ENCODE measurements around the gene TNNT2. TPM values are rescaled to one million over a fixed set of nuclear protein-coding genes. Genes with fewer than 3 reads are reported as not detected.

Gene TNNT2
- total RNA-seq, 1 experiment from 2014 or later: not detected

DNA sequence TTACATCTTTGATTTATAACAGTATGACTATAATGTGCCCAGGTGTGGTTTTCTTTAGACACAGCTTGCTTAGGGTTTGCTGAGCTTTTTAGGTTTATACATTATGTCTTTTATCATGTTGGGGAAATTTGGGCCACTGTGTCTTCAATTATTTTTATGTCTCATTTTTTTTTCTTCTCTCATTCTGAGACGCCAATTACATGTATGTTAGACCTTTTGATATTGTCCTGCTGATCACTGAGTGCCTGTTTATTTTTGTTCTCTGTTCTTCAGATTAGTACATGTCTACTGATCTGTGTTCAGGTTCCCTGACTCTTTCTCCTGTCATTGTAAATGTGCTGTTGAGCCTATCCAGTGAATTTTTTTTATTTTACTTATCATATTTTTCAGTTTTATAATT lies 36.1 kb downstream of the TNNT2 start:
- TF ChIP-seq POLR2AphosphoS5 (IDR thresholded peaks at IDR 0.05; ENCODE audit: low read depth, low read length) (no peak), TCF7L2 (IDR thresholded peaks at IDR 0.05; ENCODE audit: low read depth, low read length) (no peak), SIN3A (IDR thresholded peaks at IDR 0.05; ENCODE audit: borderline replicate concordance, insufficient read depth, low read depth, low read length) (no peak)
- TF ChIP-seq, protein P1, sequence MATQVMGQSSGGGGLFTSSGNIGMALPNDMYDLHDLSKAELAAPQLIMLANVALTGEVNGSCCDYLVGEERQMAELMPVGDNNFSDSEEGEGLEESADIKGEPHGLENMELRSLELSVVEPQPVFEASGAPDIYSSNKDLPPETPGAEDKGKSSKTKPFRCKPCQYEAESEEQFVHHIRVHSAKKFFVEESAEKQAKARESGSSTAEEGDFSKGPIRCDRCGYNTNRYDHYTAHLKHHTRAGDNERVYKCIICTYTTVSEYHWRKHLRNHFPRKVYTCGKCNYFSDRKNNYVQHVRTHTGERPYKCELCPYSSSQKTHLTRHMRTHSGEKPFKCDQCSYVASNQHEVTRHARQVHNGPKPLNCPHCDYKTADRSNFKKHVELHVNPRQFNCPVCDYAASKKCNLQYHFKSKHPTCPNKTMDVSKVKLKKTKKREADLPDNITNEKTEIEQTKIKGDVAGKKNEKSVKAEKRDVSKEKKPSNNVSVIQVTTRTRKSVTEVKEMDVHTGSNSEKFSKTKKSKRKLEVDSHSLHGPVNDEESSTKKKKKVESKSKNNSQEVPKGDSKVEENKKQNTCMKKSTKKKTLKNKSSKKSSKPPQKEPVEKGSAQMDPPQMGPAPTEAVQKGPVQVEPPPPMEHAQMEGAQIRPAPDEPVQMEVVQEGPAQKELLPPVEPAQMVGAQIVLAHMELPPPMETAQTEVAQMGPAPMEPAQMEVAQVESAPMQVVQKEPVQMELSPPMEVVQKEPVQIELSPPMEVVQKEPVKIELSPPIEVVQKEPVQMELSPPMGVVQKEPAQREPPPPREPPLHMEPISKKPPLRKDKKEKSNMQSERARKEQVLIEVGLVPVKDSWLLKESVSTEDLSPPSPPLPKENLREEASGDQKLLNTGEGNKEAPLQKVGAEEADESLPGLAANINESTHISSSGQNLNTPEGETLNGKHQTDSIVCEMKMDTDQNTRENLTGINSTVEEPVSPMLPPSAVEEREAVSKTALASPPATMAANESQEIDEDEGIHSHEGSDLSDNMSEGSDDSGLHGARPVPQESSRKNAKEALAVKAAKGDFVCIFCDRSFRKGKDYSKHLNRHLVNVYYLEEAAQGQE (IDR thresholded peaks at IDR 0.05; ENCODE audit: insufficient read depth in 1 of 2, low read depth in 2 of 2, low read length in 1 of 2): no peak
- TF ChIP-seq, protein P2, sequence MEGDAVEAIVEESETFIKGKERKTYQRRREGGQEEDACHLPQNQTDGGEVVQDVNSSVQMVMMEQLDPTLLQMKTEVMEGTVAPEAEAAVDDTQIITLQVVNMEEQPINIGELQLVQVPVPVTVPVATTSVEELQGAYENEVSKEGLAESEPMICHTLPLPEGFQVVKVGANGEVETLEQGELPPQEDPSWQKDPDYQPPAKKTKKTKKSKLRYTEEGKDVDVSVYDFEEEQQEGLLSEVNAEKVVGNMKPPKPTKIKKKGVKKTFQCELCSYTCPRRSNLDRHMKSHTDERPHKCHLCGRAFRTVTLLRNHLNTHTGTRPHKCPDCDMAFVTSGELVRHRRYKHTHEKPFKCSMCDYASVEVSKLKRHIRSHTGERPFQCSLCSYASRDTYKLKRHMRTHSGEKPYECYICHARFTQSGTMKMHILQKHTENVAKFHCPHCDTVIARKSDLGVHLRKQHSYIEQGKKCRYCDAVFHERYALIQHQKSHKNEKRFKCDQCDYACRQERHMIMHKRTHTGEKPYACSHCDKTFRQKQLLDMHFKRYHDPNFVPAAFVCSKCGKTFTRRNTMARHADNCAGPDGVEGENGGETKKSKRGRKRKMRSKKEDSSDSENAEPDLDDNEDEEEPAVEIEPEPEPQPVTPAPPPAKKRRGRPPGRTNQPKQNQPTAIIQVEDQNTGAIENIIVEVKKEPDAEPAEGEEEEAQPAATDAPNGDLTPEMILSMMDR (IDR thresholded peaks at IDR 0.05): no peak
- BruUV-seq (replicated peaks): no TSS peak
- Histone ChIP-seq H3K27me3 (ENCODE audit: control insufficient read depth, insufficient read depth, low read length) (peaks cover 12% of the 10 kb centered on the region; the same call in 1 of the 2 replicates), H3K27ac (ENCODE audit: low read length) (no peak overlapping the region), H3K4me3 (ENCODE audit: low read depth in 2 of 2, low read length in 2 of 2) (no peak overlapping the region), H3K4me1 (ENCODE audit: control insufficient read depth, insufficient read depth, low read length) (no peaks in the 10 kb centered on the region), H3K36me3 (ENCODE audit: control insufficient read depth, insufficient read depth, low read length) (no peaks in the 10 kb centered on the region), H3K9me3 (ENCODE audit: control insufficient read depth, insufficient read depth, low read depth, low read length) (no peaks in the 10 kb centered on the region)
- CTCF ChIA-PET: no interaction called here
- POLR2A ChIA-PET: no interaction called here
- no peak for ATAC-seq
- intact Hi-C loops (cut with micrococcal nuclease; ENCODE audit: unreplicated experiment): no loop called here
- no peak for DNase-seq (ENCODE audit: low read depth, low spot score)
- in situ Hi-C loops (cut with HindIII; ENCODE audit: low pct_unique_long_range_greater_than_20kb, low sequenced_read_pairs): no loop called here

DNA sequence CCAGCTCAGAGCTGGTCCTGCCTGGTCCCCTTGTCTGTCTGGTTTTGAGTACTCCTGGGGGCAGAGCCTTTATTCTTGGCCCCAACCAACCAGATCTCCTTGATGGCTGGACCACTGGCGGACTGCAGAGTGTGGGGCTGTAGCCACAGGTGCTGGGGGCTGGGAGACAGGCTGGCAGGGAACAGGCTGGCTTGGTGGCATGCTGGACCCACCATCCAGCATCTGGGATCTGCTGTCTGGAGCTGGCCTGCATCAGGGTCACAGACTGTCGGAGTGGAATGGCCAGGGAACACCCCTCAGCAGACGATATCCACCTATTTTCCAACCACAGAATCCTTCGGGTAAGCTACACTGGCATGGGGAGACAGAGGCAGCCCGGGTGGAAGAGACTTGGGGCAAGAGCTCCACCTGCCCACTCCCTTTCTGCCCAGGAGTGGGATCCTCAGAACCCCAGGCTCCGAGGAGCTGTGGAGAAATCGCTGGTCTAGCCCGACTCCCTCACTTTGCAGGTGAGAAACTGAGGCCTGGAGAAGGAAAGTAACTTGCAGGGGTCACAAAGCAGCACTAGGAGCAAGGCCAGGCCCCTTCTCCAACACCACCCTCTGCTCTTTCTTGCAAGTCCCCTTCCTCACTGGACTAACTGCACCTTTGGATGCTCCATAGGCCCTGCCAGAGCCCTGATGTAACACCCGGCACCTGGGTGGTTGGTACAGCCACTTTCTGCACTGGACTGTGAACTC lies 40.6 kb downstream of the TNNT2 start:
- intact Hi-C loops (cut with micrococcal nuclease; ENCODE audit: unreplicated experiment): no loop called here
- Histone ChIP-seq H3K4me3 (ENCODE audit: low read depth in 2 of 2, low read length in 2 of 2) (no peak overlapping the region), H3K36me3 (ENCODE audit: control insufficient read depth, insufficient read depth, low read length) (no peaks in the 10 kb centered on the region), H3K9me3 (ENCODE audit: control insufficient read depth, insufficient read depth, low read depth, low read length) (no peaks in the 10 kb centered on the region), H3K27ac (ENCODE audit: low read length) (no peak overlapping the region), H3K4me1 (ENCODE audit: control insufficient read depth, insufficient read depth, low read length) (no peaks in the 10 kb centered on the region), H3K27me3 (ENCODE audit: control insufficient read depth, insufficient read depth, low read length) (peaks cover 9% of the 10 kb centered on the region; the same call in 1 of the 2 replicates)
- TF ChIP-seq, protein P2 (IDR thresholded peaks at IDR 0.05): no peak
- TF ChIP-seq SIN3A (IDR thresholded peaks at IDR 0.05; ENCODE audit: borderline replicate concordance, insufficient read depth, low read depth, low read length): no peak
- no peak for TF ChIP-seq POLR2AphosphoS5 (IDR thresholded peaks at IDR 0.05; ENCODE audit: low read depth, low read length)
- TF ChIP-seq TCF7L2 (IDR thresholded peaks at IDR 0.05; ENCODE audit: low read depth, low read length): no peak
- TF ChIP-seq, protein P1 (IDR thresholded peaks at IDR 0.05; ENCODE audit: insufficient read depth in 1 of 2, low read depth in 2 of 2, low read length in 1 of 2): no peak
- ATAC-seq (no peak; the same call in 1 of the 2 replicates), DNase-seq (ENCODE audit: low read depth, low spot score) (no peak)
- in situ Hi-C loops (cut with HindIII; ENCODE audit: low pct_unique_long_range_greater_than_20kb, low sequenced_read_pairs): no loop called here
- BruUV-seq (replicated peaks): no TSS peak
- CTCF ChIA-PET: no interaction called here
- POLR2A ChIA-PET: interaction anchor here (0.6 kb wide), 1 partner anchor 721 kb away, joined by 4 read pairs; no protein-coding TSS in a partner anchor

Data from Panc1 (cell line).